Right cardiac atrium (tissue), 5 donors: ENCODE data around the gene ATL3. TPM values are rescaled to one million over a fixed set of nuclear protein-coding genes. Genes with fewer than 3 reads are reported as not detected.
"Not testable (repeated sequence)": the region's sequence is repeated elsewhere in the genome, so short reads cannot be mapped to it uniquely, and the experiment has no call there.

Experiments used
- ATAC-seq, 2 donors: fragments of 200-7000 bp; cut with Tn5 transposase; one replicate each; pipeline versions ENCODE4 v1.8.0 to v1.9.1; 2020; ENCODE audit warnings: moderate library complexity in 2 of 2, mild to moderate bottlenecking in 1 of 2
- DNase-seq, 3 donors: peaks; one replicate each; pipeline ENCODE4 v3.0.0-alpha.2; 2020
- H3K27ac ChIP-seq: one replicate; pipeline ENCODE4 v1.5.1; 2013; ENCODE audit warnings: mild to moderate bottlenecking, low read length, control low read depth, moderate library complexity
- H3K27me3 ChIP-seq: one replicate; pipeline ENCODE4 v1.6.1; 2013; ENCODE audit not compliant: control insufficient read depth, insufficient read depth
- H3K4me1 ChIP-seq: one replicate; pipeline ENCODE4 v1.6.1; 2013; ENCODE audit warnings: low read length; ENCODE audit not compliant: control insufficient read depth, insufficient read depth
- H3K4me3 ChIP-seq: one replicate; pipeline ENCODE4 v1.5.1; 2013; ENCODE audit warnings: low read length, control low read depth
- H3K9me3 ChIP-seq: one replicate; pipeline ENCODE4 v1.6.1; 2013; ENCODE audit warnings: low read length; ENCODE audit not compliant: control insufficient read depth
- WGBS: extraction: QIAGEN DNeasy Blood & Tissue Kit; methylation state at CpG from one replicate; pipeline ENCODE4 v1.1.7; 2013; 5-methylcytosine and 5-hydroxymethylcytosine counted together
- intact Hi-C, 4 donors: fragments of 100-400 bp; cut with DNase I; formaldehyde crosslinking; loops; one replicate each; pipeline versions ENCODE4 v1.11.0 to v1.14.0; 2022 to 2023
- polyA plus RNA-seq: library from polyadenylated mRNA; stranded (reverse); fragments of 200-250 nt; gene quantifications from one replicate; pipeline ENCODE4 v1.2.3, GENCODE V29; 2013
- total RNA-seq, 4 donors: library from RNA; stranded (reverse); fragmentation: NEBNext Ultra II Directional; extraction: Animal tissue kit (Norgen Biotek cat#: 25700); gene quantifications; one replicate each; pipeline ENCODE4 v1.2.1, GENCODE V29; 2021
- donor health status: healthy with polysubstance abuse.
- donor health status: DM: no; HTN: yes; CAD: no.
- donor health status: DM: no; HTN: no; CAD: no.
- donor health status: DM: no; HTN: yes; CAD: no; lungs with severe emphysema.
- donor health status: DM: yes; HTN: yes; CAD: no.

ATL3 gene
- total and polyA plus RNA-seq, 5 donors, result 6.9 to 32.9 (median 20.9) TPM

DNA sequence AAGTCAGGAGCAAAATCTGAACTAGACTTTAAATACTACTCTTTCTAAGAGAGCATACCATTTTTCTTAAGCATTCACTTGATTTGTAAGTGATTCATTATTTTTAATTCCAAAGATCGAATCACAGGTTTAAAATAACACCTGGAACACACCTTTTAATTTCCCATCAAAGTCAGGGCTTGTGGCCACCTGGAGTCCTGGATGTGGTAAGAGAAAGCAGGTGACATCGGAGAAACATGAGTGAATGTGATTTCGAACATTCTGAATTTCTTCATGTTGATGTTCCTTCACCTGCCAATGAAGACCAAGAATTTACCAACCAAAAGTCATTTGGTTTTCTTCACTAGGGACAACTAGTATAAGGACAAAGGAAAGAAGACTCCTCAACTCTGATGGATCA, 28.0 kb downstream of the ATL3 start:
- no peaks in the 10 kb centered on the region for H3K9me3 ChIP-seq
- H3K4me1 ChIP-seq, result no peaks in the 10 kb centered on the region
- intact Hi-C loops, result loop anchor here in 2 of 4 donors (10.0 kb wide), 1 partner anchor 92 kb away; no protein-coding TSS in a partner anchor
- H3K4me3 ChIP-seq, result no peak overlapping the region
- ATAC-seq, result no peak
- 98% methylated on average over 3 of the region's 3 CpGs for WGBS
- no peak for DNase-seq
- H3K27ac ChIP-seq, result no peak overlapping the region
- no peaks in the 10 kb centered on the region for H3K27me3 ChIP-seq

GRCh38 chr11:63641727-63642126, 29.4 kb downstream of the ATL3 start:
- H3K27ac ChIP-seq, result no peak overlapping the region
- H3K4me3 ChIP-seq, result no peak overlapping the region
- H3K27me3 ChIP-seq, result no peaks in the 10 kb centered on the region
- H3K4me1 ChIP-seq, result no peaks in the 10 kb centered on the region
- H3K9me3 ChIP-seq, result no peaks in the 10 kb centered on the region
- DNase-seq, result no peak
- intact Hi-C loops, result loop anchor here in 2 of 4 donors (10.0 kb wide), 1 partner anchor 93 kb away; no protein-coding TSS in a partner anchor
- peak in 1 of 2 donors; percentile 36 for ATAC-seq

GRCh38 chr11:63639199-63639832, 31.9 kb downstream of the ATL3 start:
- H3K27ac ChIP-seq, result no peak overlapping the region
- intact Hi-C loops, result loop anchor here in 3 of 4 donors (2.0 to 5.0 kb wide), 2 partner anchors 159 to 162 kb away; no protein-coding TSS in a partner anchor
- H3K4me1 ChIP-seq, result no peaks in the 10 kb centered on the region
- no peak overlapping the region for H3K4me3 ChIP-seq
- 70% methylated on average over 3 of the region's 3 CpGs for WGBS
- DNase-seq (peak in 1 of 3 donors; percentile 71), ATAC-seq (no peak)
- no peaks in the 10 kb centered on the region for H3K27me3 ChIP-seq
- no peaks in the 10 kb centered on the region for H3K9me3 ChIP-seq

DNA sequence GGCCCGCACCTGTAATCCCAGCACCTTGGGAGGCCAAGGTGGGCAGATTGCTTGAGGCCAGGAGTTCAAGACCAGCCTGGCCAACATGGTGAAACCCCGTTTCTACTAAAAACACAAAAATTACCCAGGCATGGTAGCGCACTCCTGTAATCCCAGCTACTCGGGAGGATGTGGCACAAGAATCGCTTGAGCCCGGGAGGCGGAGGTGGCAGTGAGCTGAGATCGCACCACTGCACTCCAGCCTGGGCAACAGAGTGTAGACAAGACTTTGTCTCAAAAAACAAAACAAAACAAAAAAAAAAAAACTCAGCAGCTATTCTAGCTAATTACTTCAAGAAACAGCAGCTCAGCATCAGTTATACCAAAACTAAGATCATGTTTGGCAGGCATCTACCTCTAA, 32.7 kb downstream of the ATL3 start:
- whole genome bisulfite sequencing, result 95% methylated on average over 8 of the region's 8 CpGs
- H3K4me3 ChIP-seq, DNase-seq, H3K9me3 ChIP-seq, H3K27ac ChIP-seq, H3K27me3 ChIP-seq, H3K4me1 ChIP-seq, ATAC-seq: not testable (repeated sequence)
- intact Hi-C loops, result loop anchor here in 3 of 4 donors (2.0 to 5.0 kb wide), 2 partner anchors 158 to 161 kb away; no protein-coding TSS in a partner anchor

GRCh38 chr11:63635762-63636465, 35.3 kb downstream of the ATL3 start:
- 65% methylated on average over 10 of the region's 10 CpGs for WGBS
- peak; percentile 76 to 81 for ATAC-seq
- intact Hi-C loops, result loop anchor here in 3 of 4 donors (2.0 to 5.0 kb wide), 2 partner anchors 157 to 159 kb away; no protein-coding TSS in a partner anchor
- Histone ChIP-seq H3K9me3 (no peaks in the 10 kb centered on the region), H3K4me3 (no peak overlapping the region), H3K27ac (no peak overlapping the region), H3K4me1 (no peaks in the 10 kb centered on the region), H3K27me3 (no peaks in the 10 kb centered on the region)
- DNase-seq, result peak; percentile 39 to 72 (median 67)

- Histone ChIP-seq H3K27me3 (no peaks in the 10 kb centered on the region), H3K4me1 (no peaks in the 10 kb centered on the region), H3K4me3 (no peak overlapping the region), H3K27ac (no peak overlapping the region), H3K9me3 (no peaks in the 10 kb centered on the region)
- ATAC-seq (no peak), DNase-seq (no peak)
- intact Hi-C loops, result no loop called here
- WGBS, result 94% methylated on average over 3 of the region's 3 CpGs
Observed at GRCh38 chr11:63629426-63629825, 41.8 kb downstream of the ATL3 start.

DNA sequence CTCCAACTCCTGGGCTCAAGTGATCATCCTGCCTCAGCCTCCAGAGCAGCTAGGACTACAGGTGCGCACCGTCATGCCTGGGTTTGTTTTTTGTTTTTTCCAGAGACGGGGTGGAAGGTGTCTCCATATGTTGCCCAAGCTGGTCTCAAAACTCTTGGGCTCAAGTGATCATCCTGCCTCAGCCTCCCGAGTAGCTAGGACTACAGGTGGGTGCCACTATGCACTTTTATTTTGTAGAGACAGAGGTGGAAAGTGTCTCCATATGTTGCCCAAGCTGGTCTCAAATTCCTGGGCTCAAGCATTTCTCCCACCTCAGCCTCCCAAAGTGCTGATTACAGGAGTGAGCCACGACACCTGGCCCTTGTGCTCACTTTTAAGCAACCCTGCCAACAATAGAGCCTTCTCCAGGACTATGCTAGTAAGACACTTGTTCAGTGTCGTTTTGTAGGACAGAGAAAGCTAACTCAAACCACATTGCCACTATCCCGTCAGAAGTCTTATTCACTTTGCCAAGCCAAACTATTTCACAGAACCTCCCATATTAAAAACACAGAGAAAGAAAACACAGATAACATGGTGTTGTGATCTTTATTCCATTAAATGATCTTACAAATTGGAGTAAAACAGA, 47.5 kb downstream of the ATL3 start:
- intact Hi-C loops, result no loop called here
- Histone ChIP-seq H3K27ac (no peak overlapping the region), H3K4me1 (peaks cover 2% of the 10 kb centered on the region), H3K4me3 (no peak overlapping the region), H3K27me3 (no peaks in the 10 kb centered on the region), H3K9me3 (no peaks in the 10 kb centered on the region)
- WGBS, result 58% methylated on average over 7 of the region's 7 CpGs
- DNase-seq (no peak), ATAC-seq (peak in 1 of 2 donors; percentile 33)

DNA sequence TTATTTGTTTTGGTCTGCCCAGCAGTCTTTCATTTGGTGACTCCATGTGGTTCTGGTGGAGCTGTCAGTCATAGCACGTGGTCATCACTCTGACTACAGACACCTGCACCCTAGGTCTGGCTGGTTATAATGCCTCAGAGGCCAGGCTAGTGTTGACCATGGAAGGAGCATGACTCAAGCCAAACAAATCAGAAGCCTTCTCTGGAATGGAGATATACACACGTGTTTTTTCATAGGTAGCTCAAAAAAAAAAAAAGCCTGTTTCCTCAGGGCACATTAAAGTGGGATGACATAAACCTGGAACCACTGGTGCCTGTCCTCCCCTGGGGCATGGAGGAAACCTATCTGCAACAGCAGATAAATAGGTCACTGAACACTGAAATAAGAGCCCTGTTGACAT, 48.9 kb downstream of the ATL3 start:
- DNase-seq (no peak), ATAC-seq (peak in 1 of 2 donors; percentile 17)
- no peaks in the 10 kb centered on the region for H3K9me3 ChIP-seq
- WGBS, result 35% methylated on average over 2 of the region's 2 CpGs
- peaks cover 2% of the 10 kb centered on the region for H3K4me1 ChIP-seq
- no peak overlapping the region for H3K27ac ChIP-seq
- no peaks in the 10 kb centered on the region for H3K27me3 ChIP-seq
- H3K4me3 ChIP-seq, result no peak overlapping the region
- intact Hi-C loops, result no loop called here

GRCh38 chr11:63621071-63621470, 50.1 kb downstream of the ATL3 start:
- no peak for DNase-seq
- H3K27ac ChIP-seq, result no peak overlapping the region
- intact Hi-C loops, result no loop called here
- H3K9me3 ChIP-seq, result no peaks in the 10 kb centered on the region
- H3K4me1 ChIP-seq, result peaks cover 2% of the 10 kb centered on the region
- H3K27me3 ChIP-seq, result no peaks in the 10 kb centered on the region
- no peak overlapping the region for H3K4me3 ChIP-seq
- ATAC-seq, result no peak
- WGBS, result 76% methylated on average over 1 of the region's 1 CpG

DNA sequence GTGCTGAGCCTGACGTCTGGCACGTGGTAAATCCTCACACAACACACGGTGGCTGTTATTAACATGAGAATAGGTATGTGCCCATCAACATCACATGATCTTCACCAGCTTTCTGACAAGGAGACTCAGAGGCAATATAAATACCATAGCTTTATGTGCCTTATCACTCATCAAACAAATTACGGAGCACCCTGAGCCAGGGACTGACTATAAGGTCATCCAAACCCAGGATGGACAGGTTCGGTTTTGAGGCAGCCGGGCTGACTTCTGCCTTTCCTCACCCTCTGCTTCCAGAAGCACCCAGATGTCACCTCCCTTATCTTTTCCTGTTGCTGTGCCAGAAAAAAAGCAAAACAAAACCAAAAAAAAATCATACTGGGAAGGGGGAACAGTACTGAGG, 51.2 kb downstream of the ATL3 start:
- WGBS, result 36% methylated on average over 6 of the region's 6 CpGs
- ATAC-seq (no peak), DNase-seq (no peak)
- H3K4me3 ChIP-seq, result no peak overlapping the region
- peaks cover 2% of the 10 kb centered on the region for H3K4me1 ChIP-seq
- intact Hi-C loops, result no loop called here
- no peaks in the 10 kb centered on the region for H3K27me3 ChIP-seq
- no peak overlapping the region for H3K27ac ChIP-seq
- H3K9me3 ChIP-seq, result no peaks in the 10 kb centered on the region

DNA sequence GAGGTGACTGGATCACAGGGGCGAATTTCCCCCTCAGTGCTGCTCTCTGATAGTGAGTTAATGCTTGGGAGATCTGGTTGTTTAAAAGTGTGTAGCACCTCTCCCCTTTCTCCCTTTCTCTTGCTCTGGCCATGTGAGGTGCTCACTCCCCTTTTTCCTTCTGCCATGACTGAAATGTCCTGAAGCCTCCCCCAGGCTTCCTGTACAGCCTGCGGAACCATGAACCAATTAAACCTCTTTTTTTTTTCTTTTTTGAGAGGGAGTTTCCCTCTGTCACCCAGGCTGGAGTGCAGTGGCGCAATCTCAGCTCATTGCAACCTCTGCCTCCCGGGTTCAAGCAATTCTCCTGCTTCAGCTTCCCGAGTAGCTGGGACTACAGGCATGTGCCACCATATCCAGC, 53.5 kb downstream of the ATL3 start:
- DNase-seq, H3K27ac ChIP-seq, H3K27me3 ChIP-seq, H3K4me1 ChIP-seq, intact Hi-C loops, H3K9me3 ChIP-seq, ATAC-seq, H3K4me3 ChIP-seq: not testable (repeated sequence)
- WGBS, result 78% methylated on average over 5 of the region's 5 CpGs
